Heart right ventricle (tissue), 16 donors: ENCODE results near the gene GSG1. TPM values are rescaled to one million over a fixed set of nuclear protein-coding genes. Genes with fewer than 3 reads are reported as not detected.

Source experiments
- ATAC-seq, 8 donors: fragments of 200-7000 bp; cut with Tn5 transposase; one replicate each; pipeline ENCODE4 v1.9.1; 2020; ENCODE audit warnings: mild to moderate bottlenecking in 8 of 8, moderate library complexity in 8 of 8, moderate number of reproducible peaks in 1 of 8
- DNase-seq, 2 donors: peaks; one replicate each; pipeline ENCODE4 v3.0.0-alpha.2; 2020
- H3K27ac ChIP-seq, 10 donors: fragments of 200-600 bp; sonication (generic) in 2 of 10; one replicate each; pipeline versions ENCODE4 v1.5.0 to v1.8.0; 2020 to 2022; ENCODE audit warnings: mild to moderate bottlenecking in 3 of 10
- H3K27me3 ChIP-seq, 7 donors: fragments of 200-600 bp; one replicate each; pipeline ENCODE4 v1.8.0; 2021 to 2022; ENCODE audit warnings: mild to moderate bottlenecking in 2 of 7
- H3K36me3 ChIP-seq, 9 donors: fragments of 200-600 bp; sonication (generic) in 1 of 9; one replicate each; pipeline versions ENCODE4 v1.5.0 to v1.8.0; 2020 to 2022; ENCODE audit warnings: mild to moderate bottlenecking in 2 of 9
- H3K4me1 ChIP-seq, 9 donors: fragments of 200-600 bp; sonication (generic) in 1 of 9; one replicate each; pipeline versions ENCODE4 v1.5.0 to v1.8.0; 2020 to 2022; ENCODE audit warnings: mild to moderate bottlenecking in 4 of 9
- H3K4me3 ChIP-seq, 10 donors: fragments of 200-600 bp; sonication (generic) in 2 of 10; one replicate each; pipeline versions ENCODE4 v1.5.0 to v1.8.0; 2020 to 2022; ENCODE audit warnings: mild to moderate bottlenecking in 7 of 10, moderate library complexity in 2 of 10
- H3K9me3 ChIP-seq, 11 donors: fragments of 200-600 bp in 10 of 11; sonication (generic) in 2 of 11; one replicate each; pipeline versions ENCODE4 v1.5.0 to v1.8.0; 2013 to 2022; ENCODE audit warnings: mild to moderate bottlenecking in 2 of 11, control low read depth in 1 of 11, moderate library complexity in 1 of 11
- CTCF ChIP-seq, 9 donors: fragments of 200-600 bp; sonication (generic) in 2 of 9; IDR thresholded peaks; one replicate each; pipeline versions ENCODE4 v1.5.0 to v1.8.0; 2021 to 2022; ENCODE audit warnings: antibody characterized with exemption in 9 of 9, mild to moderate bottlenecking in 5 of 9, moderate library complexity in 1 of 9
- WGBS, 2 donors: extraction: QIAGEN DNeasy Blood & Tissue Kit; methylation state at CpG; one replicate each; pipeline ENCODE4 v1.1.7; 2013; ENCODE audit warnings: inconsistent platforms in 1 of 2; 5-methylcytosine and 5-hydroxymethylcytosine counted together
- intact Hi-C, 10 donors: fragments of 100-400 bp; cut with DNase I; formaldehyde crosslinking; loops; one replicate each; pipeline versions ENCODE4 v1.11.1 to v1.14.2; 2022
- polyA plus RNA-seq, 2 donors: library from polyadenylated mRNA; stranded (reverse); fragments of 200-250 nt; gene quantifications; one replicate each; pipeline ENCODE4 v1.2.3, GENCODE V29; 2013
- total RNA-seq, 10 donors: library from RNA; stranded (reverse); fragmentation: NEBNext Ultra II Directional in 3 of 10; extraction: Animal tissue kit (Norgen Biotek cat#: 25700) in 3 of 10; gene quantifications; one replicate each; pipeline versions ENCODE4 v1.2.1 to v1.2.4, GENCODE V29; 2021 to 2023
- donor health status: Arrhythmogenic right ventricular cardiomyopathy.
- donor health status: ischemic (EF 13 %, LVEDD 7.1; RV severe dilation, severe dysfunction).
- donor health status: healthy with polysubstance abuse.
- donor health status: DM: no; HTN: yes; CAD: no.
- donor health status: DM: no; HTN: no; CAD: no.
- donor health status: ischemic (EF 25% LVEDD 6.9; RV normal size, moderate dysfunction).
- donor health status: ischemic (EF 25% LVEDD 5.7; RV mildly dilated, moderate dysfunction).
- donor health status: healthy.
- donor health status: DM: yes; HTN: yes; CAD: no.
- donor health status: Ischemic cardiomyopathy.
- donor health status: ischemic (EF 35%, LVEDD 5.7; RV mildly dilated, moderate dysfunction).
- donor health status: nonischemic (EF 11% LVEDD 7.7; RV severe dilation, severe dysfunction).
- donor health status: DM: yes; HTN: yes; CAD: no.
- donor health status: PGD.
- donor health status: ischemic (EF 29% LVEDD 5.4; RV normal size, mild dysfunction).
- donor health status: nonischemic (EF 23%, LVEDD 6.1; RV moderate dilation, normal function).

GSG1 gene
- total and polyA plus RNA-seq, 12 donors = not detected

GRCh38 chr12:13126494-13126893, 23.0 kb upstream of the GSG1 start:
- no peak for DNase-seq
- Histone ChIP-seq H3K27me3 (peaks cover 0 to 3% (median 0%) of the 10 kb centered on the region in 7 donors), H3K27ac (no peak overlapping the region), H3K4me3 (no peak overlapping the region), H3K9me3 (no peaks in the 10 kb centered on the region), H3K4me1 (peaks cover 0 to 7% (median 0%) of the 10 kb centered on the region in 9 donors), H3K36me3 (no peaks in the 10 kb centered on the region)
- WGBS, 2 donors = 91 to 93% methylated on average over 3 of the region's 3 CpGs
- intact Hi-C loops = no loop called here
- ATAC-seq = no peak
- no peak for TF ChIP-seq CTCF (IDR thresholded peaks at IDR 0.05)

- 97 to 98% methylated on average over 2 of the region's 2 CpGs for whole genome bisulfite sequencing, 2 donors
- intact Hi-C loops = no loop called here
- H3K27me3 ChIP-seq = peaks cover 0 to 3% (median 0%) of the 10 kb centered on the region in 7 donors
- no peak for TF ChIP-seq CTCF (IDR thresholded peaks at IDR 0.05)
- peaks cover 0 to 7% (median 0%) of the 10 kb centered on the region in 9 donors for H3K4me1 ChIP-seq
- H3K36me3 ChIP-seq = no peaks in the 10 kb centered on the region
- ATAC-seq = no peak
- no peaks in the 10 kb centered on the region for H3K9me3 ChIP-seq
- H3K27ac ChIP-seq = no peak overlapping the region
- no peak for DNase-seq
- no peak overlapping the region for H3K4me3 ChIP-seq
These were observed 22.5 kb upstream of the GSG1 start for GRCh38 chr12:13125996-13126395.

- Histone ChIP-seq H3K4me1 (peaks cover 0 to 14% (median 0%) of the 10 kb centered on the region in 9 donors), H3K27me3 (no peaks in the 10 kb centered on the region), H3K36me3 (no peaks in the 10 kb centered on the region), H3K27ac (no peak overlapping the region), H3K4me3 (no peak overlapping the region), H3K9me3 (no peaks in the 10 kb centered on the region)
- WGBS, 2 donors = 72 to 73% methylated on average over 8 of the region's 8 CpGs
- DNase-seq (no peak), ATAC-seq (peak in 1 of 8 donors; percentile 25)
- TF ChIP-seq CTCF (IDR thresholded peaks at IDR 0.05) = no peak
- intact Hi-C loops = no loop called here
These were observed 21.4 kb upstream of the GSG1 start for GRCh38 chr12:13124656-13125505.

- Histone ChIP-seq H3K27me3 (no peaks in the 10 kb centered on the region), H3K36me3 (no peaks in the 10 kb centered on the region), H3K4me1 (peaks cover 1 to 21% (median 11%) of the 10 kb centered on the region in 9 donors), H3K4me3 (no peak overlapping the region), H3K27ac (peak overlapping the region in 3 of 10 donors; percentile 0 to 58 (median 5)), H3K9me3 (no peaks in the 10 kb centered on the region)
- ATAC-seq (peak in 6 of 8 donors; percentile 20 to 57 (median 50)), DNase-seq (no peak)
- intact Hi-C loops = no loop called here
- 77 to 80% methylated on average over 5 of the region's 5 CpGs for WGBS, 2 donors
- no peak for TF ChIP-seq CTCF (IDR thresholded peaks at IDR 0.05)
These were observed 18.1 kb upstream of the GSG1 start for GRCh38 chr12:13121568-13121967.
